Anterior cingulate cortex (tissue), 58 donors: ENCODE data around the gene MEF2D.

Experiments
- DNase-seq, 58 donors: peaks; one replicate each; lab custom pipeline; 2025; lab: John Stamatoyannopoulos, UW

The MEF2D gene

DNA sequence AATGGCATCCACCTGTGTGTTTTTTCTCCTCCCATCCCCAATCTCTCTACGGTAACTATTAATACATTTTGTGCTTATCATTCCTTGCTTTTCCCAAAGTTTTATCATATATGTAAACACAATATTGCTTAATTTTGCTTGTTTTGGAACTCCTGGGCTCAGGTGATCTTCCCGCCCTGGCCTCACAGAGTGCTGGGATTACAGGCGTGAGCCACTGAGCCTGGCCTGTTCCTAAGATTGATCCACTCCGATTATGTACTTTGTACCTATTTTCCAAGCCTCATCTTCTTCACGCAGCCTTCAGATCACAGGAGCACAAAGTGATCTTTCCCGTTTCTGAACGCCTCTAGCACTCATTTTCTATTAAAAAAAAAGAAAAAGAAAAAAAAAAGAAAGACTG lies 45.2 kb downstream of the MEF2D start:
- no peak for DNase-seq

DNA sequence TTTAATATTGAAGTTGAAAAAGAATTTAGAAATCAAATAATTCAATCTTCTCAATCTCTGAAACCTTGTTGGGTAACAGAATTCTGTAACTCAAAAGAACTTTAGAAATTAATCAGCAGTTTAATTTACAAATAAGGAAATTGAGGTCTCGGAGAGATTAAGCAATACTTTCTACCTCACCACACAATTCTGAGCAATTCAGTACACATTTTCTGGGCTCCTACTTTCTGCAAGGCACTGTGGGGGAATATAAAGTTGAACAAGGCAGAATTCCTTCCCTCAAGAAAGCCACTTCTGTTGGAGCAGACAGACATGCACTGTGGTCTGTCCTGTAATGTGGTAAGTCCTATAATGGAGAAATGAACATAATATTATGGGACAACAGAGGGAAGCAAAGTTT lies 47.7 kb downstream of the MEF2D start:
- DNase-seq, result no peak

DNA sequence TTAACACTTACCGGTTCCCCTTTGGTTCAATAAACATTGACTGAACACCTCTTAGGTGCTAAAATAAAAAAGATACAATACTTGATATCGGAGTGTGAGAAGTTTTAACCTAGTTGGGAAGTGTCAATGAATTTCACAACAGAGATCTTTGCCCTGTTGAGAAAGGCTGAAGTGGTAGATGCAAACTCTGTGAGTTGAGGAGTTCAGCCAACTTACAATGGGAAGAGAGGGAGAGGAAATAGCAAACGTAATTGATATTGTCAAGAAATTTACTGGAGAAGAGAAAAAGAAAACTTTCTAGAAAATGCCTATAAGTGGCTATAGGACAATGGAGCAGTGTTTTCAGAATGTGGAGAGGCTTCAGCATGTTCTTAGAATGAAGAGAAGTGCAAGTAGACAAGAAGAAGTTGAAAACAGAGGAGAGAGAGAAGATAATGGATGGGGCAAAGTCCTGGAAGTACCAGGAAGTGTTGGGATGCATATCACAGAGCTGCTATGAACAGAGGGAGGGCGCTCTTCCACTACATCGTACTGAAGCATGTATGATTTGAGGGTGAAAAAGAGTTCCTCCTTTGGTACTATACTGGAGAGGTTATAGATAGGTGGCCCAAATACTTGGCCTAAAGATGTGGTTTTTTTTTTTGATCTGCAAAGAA lies 48.9 kb downstream of the MEF2D start:
- no peak for DNase-seq

DNA sequence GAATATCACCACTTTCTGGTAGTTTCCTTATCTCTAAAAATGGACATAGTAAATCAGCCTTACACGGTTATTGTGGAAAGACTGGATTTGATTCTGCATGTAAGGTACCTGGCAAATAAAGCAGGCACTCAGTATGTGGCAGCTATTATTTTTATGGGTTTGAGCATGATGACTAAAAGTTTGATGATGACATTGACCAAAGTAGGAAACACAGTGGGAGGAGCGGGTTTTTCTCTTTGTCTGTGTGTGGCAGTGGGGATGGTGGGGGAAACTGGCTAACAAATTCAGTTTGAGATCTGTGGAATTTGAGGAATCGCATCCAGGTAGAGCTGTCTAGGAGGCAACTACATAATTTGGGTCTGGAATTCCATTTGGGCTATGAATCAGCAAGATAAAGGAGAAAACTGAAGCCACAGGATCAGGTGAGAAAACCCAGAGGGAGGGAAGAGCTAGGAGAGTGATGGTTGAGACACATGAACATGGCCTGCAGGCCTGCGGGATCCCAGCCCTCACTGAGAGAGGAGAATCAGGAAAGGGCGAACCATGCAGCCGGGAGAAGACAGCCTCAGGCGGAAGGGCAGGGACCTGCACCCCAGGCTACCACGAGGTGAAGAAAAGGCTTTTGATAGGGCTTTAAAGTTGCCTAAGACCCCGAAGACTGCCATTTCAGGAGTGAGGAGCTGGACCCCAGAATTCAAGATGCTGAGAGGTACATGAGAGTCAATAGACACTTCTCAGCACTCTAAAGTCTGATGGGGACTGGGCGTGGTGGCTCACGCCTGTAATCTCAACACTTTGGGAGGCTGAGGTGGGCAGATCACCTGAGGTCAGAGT lies 52.2 kb downstream of the MEF2D start:
- DNase-seq, result no peak

DNA sequence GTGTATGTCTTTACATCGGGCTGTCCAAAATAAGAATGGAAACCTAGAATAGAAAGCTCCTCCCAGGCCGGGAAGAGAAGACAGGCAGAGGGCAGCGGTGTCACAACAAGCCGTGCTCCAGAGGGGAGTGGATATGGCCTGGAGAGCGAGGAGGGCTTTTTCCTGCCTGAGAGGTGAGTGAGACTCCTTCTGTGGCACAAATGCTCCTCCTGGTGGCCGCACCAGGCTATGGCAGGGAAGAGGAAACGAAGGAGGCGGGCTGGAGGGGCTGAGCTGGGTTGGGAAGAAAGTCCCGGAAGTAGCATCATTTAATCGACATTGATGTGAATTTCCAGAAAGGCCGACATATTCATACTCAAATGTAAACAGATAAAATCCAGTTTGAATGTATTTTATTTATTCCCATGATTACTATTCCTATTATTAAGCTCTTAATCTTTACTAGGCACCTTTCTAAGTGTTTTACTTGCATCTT lies 54.7 kb downstream of the MEF2D start:
- peak in 55 of 58 donors; percentile 22 to 85 (median 71) for DNase-seq

DNA sequence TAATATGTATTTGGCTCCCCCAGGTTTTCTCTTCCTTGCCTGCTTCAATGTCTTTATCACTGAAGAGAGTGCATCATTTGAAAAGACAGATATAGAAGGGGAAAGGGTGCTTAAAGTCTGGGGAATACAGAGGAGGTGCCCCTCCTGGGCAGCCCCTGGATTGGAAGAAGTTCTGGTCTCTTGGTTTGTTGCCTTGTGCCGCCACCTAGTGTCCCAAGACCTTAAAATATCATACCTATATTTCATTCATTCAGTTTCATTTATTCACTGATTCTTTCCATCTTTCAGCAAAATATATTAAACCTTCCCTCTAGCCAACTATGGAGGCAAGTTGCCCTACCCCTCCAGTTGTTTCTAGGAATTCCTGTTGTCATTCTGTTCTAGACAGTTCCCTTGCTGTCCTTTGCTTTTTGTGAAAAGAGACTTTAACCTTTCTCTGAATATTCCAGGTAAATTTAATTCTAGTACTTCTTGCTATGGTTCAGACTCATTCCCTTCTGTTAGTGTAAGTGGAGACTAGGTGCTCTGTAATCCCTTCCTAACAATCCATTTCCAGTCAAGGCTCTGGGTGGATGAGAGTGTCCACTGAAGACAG lies 56.1 kb downstream of the MEF2D start:
- peak in 10 of 58 donors; percentile 15 to 43 (median 23) for DNase-seq

DNA sequence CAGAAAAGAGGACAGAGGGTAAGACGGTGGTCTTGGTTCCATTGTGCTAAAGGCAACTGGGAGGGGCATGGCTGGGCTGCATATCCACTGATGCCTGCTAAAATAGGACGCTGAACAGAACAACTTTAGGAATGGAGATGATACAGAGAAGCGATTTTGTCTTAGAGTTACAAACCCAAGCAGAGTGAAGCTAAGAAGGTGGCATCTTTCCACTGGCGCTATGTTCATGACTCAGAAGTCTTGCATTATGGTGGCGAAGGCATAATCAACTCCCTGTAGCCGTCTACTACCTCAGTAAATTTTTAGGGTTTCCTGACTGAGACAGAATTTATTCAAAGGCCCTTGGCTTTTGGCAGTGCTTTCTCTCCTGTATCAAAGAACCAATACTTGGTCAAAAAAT lies 57.3 kb downstream of the MEF2D start:
- DNase-seq, result no peak

DNA sequence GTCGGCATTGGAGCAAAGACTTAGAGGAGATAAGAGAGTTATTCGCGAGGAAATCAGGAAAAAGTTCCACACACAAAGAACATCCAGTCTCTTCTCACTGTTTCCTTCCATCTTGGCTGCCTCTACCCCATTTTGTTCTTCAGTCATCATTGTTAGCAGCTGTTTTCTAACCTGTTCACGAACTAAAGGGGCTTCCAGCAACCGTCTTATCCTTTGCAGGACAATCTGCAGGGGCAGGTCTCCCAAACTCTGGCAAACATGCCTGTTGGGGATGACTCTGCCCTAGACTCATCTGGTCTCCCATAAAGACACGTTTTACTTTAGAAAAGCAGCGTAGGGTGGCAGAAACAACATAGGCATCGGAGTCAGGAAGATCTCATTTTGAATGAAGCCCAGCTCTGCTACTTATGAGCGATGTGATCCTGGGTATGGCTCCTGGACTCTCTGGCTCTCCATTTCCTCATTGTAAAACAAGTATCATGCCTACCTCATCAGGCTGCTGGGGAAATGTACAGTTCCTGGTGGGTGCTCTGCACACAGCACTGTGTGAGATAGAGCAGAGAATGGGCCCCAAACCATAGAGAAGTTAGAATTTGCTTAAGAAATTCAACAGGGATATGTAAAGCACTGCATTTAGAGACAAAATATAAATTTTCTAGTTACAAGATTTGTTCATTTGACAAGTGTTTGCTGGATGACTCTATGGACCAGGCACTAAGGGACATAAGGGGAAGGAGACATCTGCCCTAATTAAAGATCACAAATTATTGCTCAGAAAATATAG lies 59.7 kb downstream of the MEF2D start:
- no peak for DNase-seq

DNA sequence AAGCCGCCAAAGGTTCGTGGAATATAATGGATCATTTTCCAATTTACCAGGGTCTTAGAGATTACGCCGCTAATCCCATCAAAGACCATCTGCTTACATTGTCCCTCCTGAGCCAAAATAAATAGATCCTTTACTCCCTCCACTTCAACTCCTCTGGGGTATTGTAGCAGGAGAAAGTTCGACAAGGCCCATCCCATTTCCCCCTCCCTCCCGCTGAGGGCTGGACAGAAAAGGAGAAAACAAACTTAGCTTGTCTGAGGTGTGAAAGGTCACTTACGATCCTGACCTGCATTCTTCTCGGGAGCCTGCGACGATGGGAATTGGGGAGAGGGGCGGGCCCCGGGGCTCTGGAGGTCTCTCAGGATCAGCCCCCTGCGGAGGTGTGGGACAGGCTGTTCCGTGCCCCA lies 60.8 kb downstream of the MEF2D start:
- no peak for DNase-seq

DNA sequence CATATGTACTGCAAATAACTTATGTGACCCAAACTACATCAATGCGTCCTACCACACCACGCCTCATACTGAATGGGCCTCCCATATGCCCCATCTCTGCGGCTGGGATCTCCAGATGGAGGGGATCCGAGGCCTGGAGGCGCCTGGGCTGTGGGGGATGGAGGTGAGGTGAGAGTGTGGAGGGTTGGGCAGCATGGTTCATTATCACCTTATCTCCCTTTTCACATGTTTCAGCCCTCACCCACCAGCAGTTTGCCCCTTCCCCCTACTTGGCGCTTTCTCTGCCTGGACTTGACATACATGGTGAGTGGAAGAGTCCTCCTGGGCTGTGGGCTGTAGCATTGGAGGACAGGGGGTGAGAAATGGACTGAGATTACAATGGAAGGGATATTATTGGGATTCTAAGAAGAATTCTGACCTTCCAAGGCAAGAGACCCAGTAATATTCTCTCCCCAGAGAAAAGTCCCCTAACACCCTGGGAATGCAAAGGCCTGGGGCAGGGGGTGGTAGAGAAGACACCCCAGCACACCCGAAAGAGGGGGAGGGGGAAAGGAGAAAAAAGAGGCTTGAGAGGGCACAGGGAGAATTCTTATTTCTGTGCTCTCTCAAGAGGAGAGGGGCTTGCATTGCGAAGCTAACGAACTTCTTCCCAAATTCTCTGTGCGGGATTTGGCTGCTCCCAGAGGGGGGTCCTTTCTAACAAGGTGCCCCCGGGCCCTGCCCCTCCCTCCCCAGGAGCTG lies 61.4 kb downstream of the MEF2D start:
- DNase-seq, result no peak

DNA sequence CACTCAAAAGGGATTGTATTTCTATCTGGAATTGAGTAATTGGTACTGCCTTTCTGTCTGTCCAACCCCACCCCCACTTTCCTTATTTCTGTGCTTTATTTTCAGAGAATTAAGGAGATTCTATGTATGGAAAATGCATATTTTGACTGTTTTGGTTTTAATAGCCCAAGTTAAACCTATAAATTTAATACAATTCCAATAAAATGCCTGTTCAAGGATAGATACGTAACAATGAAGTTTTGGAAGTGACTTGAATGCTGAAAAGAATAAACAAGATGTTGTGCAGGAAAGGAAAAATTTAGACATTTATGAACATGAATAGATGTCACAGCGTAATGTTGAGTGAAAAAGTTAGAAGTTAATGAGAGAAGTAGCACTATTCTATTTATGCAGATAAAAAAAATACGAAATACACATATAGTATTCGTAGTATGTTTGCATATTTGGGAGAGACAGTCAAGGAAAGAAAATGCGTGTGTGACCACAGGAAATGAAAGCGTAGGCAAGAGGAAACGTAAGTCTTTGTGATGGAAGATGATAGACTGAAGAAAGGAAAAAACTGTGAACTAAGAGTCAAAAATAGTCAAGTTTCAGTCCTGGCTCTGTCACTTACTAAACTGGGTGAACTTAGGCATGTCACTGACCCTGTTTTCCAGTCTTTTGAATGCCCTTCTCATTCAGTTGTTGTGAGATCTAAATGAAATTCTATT lies 62.1 kb downstream of the MEF2D start:
- no peak for DNase-seq

DNA sequence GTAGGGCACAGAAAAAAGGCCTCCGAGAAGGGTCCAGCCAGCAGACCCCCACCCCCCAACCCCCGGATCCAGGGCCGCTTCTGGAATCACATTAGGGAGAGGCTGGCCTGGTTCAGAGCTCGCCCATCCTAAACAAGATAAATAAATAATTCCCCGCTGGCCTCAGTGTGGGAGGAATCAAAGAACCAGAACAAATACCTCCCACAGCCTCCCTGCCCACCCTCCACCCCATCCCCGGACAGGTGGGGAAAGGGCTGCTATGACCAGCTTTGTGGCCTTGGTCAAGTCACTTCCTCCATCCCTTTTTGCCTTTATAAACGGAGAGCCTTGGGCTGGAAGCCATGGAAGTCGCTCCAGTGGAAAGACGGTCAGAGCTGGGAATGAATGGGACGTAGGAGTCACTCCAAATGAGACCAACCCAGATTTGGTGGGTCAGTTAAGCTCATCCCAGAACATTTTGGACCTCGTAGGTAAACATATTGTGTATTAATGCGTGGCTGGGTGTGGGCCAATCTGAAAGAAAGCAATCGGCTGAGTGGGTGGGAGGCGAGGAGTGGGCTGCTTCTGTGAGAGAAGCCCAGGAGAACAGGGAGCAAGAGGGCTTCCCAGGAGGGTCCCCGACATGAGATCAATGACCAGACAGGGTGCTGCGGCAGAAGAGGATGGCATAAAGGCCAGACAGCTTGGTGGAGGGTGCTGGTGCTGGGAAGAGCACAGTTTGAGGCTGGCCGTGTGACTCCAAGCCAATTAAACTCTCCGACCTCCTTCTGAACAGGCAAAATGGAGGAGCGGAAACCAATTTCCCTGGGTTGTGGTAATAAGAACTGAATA lies 63.3 kb downstream of the MEF2D start:
- no peak for DNase-seq

DNA sequence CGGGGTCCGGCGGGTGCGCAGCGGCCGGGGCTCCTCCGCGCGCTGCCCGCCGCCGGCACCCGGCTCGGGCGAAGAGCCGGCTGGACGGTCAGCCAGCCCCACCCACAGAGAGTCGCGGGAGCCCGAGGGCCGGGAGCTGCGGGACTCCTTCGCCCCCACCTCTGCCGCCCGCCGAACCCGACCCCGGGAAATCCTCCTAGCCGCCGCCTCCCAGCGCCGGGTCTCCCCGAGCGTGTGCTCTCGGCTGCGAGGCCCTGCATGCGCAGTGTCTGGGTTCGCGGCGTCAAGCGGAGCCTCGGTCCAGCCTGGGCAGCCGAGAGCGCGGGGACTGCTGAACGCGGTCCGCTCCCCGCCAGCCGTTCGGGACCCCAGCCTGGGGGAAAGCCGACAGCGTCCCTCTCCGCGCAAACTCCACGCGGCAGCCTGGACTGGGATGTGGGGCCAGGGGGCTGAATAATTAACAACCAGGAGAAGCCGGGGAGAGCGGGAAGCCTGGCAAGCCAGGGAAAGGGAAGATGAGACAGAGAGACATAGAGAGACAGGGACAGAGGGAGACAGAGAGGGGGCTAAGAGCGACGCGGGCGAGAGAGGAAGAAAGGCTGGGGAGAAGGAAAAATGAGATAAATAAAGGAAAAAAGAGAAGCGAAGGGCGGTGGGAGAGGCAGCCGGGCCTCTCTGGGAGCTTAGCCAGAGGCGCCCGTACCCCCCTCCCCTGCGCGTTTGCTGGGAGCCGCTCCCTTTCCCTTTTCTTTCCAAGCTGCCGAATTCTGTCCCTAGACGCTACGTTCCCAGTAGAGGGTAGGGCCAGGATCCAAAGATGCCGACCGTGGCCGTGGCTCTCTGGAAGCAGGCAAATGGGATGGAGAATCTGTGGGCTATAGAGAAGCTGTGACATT lies 64.2 kb downstream of the MEF2D start:
- peak in 38 of 58 donors; percentile 25 to 80 (median 46) for DNase-seq

DNA sequence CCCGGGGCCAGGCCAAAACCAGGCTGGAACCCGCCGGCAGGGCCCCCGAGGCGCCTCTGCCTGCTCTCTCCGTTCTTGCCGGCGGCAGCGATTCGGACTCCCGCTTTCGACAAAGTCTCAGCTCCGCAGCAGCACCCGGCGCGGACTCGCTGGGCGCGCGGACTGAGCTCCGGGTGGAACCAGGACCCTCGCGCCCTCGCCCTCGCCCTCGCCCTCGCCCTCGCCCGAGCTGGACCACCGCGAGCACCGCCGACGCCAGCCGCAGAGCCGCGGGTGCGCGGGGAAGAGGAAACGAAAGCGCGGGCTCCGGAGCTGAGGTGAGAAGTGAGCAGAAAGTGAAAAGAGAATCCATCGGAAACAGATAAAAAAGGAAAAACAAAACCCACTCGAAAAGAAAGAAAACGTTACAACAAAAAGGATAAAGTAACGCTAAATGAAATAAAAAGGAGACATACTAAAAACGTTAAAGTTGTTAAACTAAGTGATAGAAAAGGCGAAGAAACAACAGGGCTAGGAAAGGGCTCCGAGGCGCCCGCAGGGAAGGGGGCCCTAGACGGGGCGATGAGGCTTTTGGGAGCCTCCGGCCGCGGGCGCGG lies 64.9 kb downstream of the MEF2D start:
- DNase-seq, result peak in 3 of 58 donors; percentile 59 to 74 (median 64)

DNA sequence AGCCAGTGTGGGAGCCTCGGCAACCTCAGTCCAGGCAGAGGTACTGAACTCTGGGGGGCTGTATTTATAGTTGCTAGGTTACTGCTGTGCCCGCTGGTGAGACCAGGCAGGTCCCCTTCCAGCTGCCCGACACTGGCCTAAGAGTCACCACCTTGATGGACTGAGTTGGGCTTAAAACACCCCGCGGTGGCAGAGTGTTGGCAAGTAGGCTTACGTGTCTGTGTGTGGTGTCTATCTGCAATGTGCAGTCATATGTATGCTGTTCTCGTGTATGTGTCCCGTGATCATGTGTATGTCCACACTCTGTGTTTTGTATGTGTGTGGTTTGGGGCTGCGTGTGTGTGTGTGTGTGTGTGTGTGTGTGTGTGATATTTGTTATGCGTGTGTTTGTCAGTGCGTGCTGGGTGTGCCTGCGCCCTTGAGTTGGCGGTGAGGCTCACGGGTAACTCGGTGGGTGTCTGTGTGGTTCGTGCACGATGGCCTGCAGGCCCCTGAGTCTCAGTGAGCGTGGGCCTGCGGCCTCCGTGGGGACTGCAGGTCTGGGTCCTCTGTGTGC lies 65.5 kb downstream of the MEF2D start:
- peak in 9 of 58 donors; percentile 34 to 74 (median 55) for DNase-seq

DNA sequence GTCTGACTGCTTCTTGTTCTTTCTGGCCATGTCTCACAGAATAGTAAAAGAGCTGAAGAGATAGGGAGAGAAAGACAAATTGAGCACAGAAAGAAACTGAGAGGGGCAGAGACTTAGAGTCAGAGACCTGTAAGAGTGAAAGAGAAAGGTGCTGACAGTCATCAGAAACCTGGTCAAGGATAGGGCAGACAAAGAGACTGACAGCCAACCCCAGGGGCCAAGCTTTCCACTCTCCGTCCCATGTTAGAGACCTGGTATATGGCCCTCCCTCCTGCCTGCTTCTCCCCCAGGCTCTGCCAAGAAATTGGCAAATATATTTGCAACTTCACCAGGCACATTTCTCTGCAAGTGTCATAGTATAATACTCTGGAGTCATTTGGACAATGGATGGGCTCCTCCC lies 67.0 kb downstream of the MEF2D start:
- DNase-seq, result no peak

DNA sequence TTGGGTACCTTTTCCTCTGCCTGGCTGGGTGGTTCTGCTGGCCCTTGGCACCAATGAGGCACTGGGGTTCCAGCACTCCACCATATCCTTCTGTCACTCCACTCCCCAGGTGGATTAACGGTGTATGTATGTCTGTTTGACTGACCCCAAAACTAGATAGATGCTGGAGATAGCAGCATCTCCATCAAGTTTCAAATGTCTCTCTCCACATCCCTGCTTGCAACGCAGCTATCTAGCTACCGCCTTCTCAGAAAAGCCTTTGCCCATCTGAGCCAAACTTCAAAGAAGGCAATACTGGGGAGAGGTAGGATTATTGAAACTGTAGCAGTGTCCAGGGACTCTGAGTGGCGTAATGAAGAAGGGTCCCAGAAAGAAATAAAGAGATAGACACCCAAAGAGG lies 67.5 kb downstream of the MEF2D start:
- DNase-seq, result no peak
